GM18951 (cell line): ENCODE measurements around the gene PGR.

Experiments
- POLR2A ChIP-seq: IDR thresholded peaks from 4 replicates; pipeline ENCODE4 v1.6.1; 2011; ENCODE audit warnings: mild to moderate bottlenecking; ENCODE audit not compliant: insufficient read length, insufficient read depth; ENCODE audit errors: extremely low read depth
- in situ Hi-C: fragments of 300-500 bp; cut with MboI; formaldehyde crosslinking; loops from one replicate; pipeline ENCODE4 v1.12.0; 2022; ENCODE audit warnings: low sequenced_read_pairs, mixed read lengths, inconsistent platforms; ENCODE audit not compliant: unreplicated experiment

Gene PGR

DNA sequence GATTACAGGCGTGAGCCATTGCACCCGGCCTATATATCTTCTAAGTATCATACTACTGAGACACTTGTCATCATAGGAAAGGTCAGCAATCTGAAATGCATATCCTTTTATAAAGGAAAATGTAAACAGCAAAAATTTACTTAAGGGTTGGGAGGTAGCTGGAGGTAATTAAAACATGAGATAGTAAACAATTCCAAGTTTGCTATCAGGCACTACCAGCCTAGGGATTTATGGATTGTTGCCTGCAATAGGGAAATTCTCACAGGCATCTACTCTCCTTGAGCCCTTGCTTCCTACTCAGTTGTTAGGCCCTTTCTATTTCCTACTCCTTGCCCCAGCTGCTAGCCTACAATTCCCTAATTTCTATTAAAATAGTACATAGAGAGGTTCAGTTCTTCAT is 16.1 kb downstream of the PGR start:
- no peak for TF ChIP-seq POLR2A
- in situ Hi-C loops, result no loop called here

GRCh38 chr11:101104716-101105115 is 24.9 kb downstream of the PGR start:
- no peak for TF ChIP-seq POLR2A
- in situ Hi-C loops, result no loop called here

- no peak for TF ChIP-seq POLR2A
- in situ Hi-C loops, result no loop called here
Observed at GRCh38 chr11:101103433-101103832, 26.2 kb downstream of the PGR start.

DNA sequence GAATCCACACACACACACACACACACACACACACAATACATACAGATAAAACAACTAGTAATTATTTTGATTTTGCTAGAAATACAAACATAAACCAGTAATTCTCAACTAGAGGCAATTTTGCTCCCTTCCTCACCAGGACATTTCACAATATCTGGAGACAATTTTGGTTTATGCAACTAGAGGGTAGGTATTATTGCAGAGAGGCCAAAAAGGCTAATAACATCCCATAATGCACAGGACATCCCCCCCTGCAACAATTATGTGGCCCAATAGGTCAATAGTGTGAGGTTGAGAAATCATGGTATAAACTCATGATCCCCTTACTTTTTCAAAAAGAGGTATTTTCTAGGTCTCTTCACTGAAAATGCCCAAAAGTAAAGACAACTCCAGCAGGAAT is 29.0 kb downstream of the PGR start:
- in situ Hi-C loops, result no loop called here
- TF ChIP-seq POLR2A, result no peak

GRCh38 chr11:101096036-101096704 is 33.4 kb downstream of the PGR start:
- in situ Hi-C loops, result no loop called here
- no peak for TF ChIP-seq POLR2A

GRCh38 chr11:101091781-101092180 is 37.8 kb downstream of the PGR start:
- no peak for TF ChIP-seq POLR2A
- in situ Hi-C loops, result no loop called here

DNA sequence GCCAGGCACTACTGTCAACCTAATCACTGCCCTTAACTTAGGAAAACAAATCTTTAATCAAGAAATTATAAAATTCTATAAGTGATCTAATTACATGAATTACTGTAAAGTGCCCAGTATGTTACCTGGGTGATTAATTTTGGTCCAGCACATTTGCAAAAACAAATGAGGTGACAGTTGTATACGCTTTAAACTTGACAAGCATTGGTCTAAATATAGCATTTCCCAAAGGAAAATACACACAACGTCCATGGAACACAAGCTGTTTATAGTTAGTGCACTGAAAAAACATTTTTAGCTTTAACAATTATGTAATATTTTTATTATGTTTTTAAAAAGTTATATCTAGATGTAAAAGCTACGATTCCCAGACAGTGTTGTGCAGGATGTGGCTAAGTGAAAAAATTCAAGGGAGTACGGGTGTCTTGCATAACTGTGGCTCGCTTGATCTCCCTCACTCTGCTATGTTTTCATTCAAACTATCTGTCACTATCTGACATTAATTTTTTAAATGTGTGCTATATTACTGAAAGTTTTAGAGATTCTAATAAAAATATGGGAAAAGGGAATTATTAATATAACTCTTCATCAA is 38.8 kb downstream of the PGR start:
- in situ Hi-C loops, result no loop called here
- no peak for TF ChIP-seq POLR2A

GRCh38 chr11:101083335-101083734 is 46.3 kb downstream of the PGR start:
- in situ Hi-C loops, result no loop called here
- TF ChIP-seq POLR2A, result no peak

GRCh38 chr11:101082813-101083212 is 46.8 kb downstream of the PGR start:
- TF ChIP-seq POLR2A, result no peak
- in situ Hi-C loops, result no loop called here

DNA sequence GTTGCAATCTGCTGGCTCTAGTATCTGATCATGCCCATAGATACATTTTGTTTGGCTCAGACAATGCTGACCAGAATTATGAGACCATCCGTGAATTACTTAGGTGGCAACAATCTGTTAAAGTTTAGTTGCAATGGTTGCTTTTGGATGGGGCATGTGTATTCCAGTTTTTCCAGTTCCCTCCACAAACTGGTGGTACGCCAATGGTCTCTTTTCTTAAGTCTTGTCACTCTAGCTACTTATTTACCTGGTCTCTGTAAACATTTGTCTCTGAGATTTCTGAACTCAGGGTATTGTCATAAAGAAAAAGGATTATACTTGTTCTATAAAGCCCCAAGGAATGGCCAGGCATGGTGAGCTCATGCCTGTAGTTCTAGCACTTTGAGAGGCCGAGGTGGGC is 65.9 kb downstream of the PGR start:
- no peak for TF ChIP-seq POLR2A
- in situ Hi-C loops, result no loop called here

- in situ Hi-C loops, result no loop called here
- TF ChIP-seq POLR2A, result no peak
Observed at GRCh38 chr11:101061606-101062005, 68.0 kb downstream of the PGR start.

DNA sequence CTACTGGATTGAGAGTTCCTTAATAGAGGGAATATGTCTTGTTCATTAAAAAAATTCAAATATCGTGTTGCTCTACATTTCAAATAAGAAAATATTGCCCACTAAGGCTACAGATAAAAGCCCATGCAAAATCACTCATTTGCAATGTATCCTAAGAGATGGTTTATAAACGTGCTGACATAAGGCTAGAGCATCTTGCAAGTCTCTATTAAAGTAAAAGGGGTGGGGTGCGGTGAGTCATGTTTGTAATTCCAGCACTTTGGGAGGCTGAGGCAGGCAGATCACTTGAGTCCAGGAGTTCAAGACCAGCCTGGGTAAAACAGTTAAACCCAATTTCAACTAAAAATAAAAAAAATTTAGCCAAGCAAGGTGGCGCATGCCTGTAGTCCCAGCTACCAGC is 70.3 kb downstream of the PGR start:
- in situ Hi-C loops, result no loop called here

DNA sequence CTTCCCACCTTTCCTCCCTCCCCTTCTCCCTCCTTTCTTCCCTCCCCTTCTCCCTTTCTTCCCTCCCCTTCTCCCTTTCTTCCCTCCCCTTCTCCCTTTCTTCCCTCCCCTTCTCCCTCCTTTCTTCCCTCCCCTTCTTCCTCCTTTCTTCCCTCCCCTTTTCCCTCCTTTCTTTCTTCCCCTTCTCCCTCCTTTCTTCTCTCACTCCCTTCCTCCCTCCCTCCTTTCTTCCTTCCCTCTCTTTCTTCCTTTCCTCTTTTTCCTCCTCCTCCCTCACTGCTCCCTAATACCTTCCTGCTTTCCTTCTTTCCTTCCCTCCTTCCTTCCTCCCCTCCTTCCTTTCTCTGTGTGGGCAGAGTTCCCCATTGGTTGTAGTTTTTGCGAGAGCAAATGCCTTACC is 76.1 kb downstream of the PGR start:
- in situ Hi-C loops, result no loop called here
- no peak for TF ChIP-seq POLR2A

More for the DNA sequence above, 70.3 kb downstream of the PGR start:
- TF ChIP-seq POLR2A, result no peak

DNA sequence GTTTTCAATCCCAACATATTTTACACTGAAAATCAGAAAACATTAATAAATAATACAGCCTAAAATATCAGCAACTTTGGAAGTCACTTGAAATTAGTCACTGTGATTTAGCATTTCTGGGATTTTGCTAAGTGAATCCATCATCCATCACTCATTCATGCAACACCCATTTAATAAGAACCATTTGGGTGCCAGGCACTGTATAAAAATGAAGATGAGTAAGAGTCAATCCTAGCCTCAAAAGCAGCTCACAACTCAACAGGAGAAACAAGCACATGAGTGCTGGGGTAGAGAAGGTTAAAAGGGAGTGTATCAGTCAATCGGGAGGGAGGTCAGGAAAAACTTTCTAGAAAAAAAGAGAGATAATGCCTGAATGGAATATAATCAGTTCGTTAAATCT is 77.9 kb downstream of the PGR start:
- in situ Hi-C loops, result no loop called here
- TF ChIP-seq POLR2A, result no peak
